ENCODE data around the gene TP53INP2. TPM values are rescaled to one million over a fixed set of nuclear protein-coding genes. Genes with fewer than 3 reads are reported as not detected.

The TP53INP2 gene
- total RNA-seq, 1 experiment from 2014 or later: 6.5 TPM

GRCh38 chr20:34751453-34751852 is 47.3 kb downstream of the TP53INP2 start:
- in situ Hi-C loops (cut with HindIII; ENCODE audit: low pct_unique_long_range_greater_than_20kb, low sequenced_read_pairs): no loop called here

GRCh38 chr20:34753706-34754461 is 49.7 kb downstream of the TP53INP2 start:
- in situ Hi-C loops (cut with HindIII; ENCODE audit: low pct_unique_long_range_greater_than_20kb, low sequenced_read_pairs): no loop called here

More at GRCh38 chr20:34751453-34751852, 47.3 kb downstream of the TP53INP2 start:
- DNase-seq (ENCODE audit: low read depth, low spot score): no peak

GRCh38 chr20:34754611-34755010 is 50.5 kb downstream of the TP53INP2 start:
- in situ Hi-C loops (cut with HindIII; ENCODE audit: low pct_unique_long_range_greater_than_20kb, low sequenced_read_pairs): no loop called here
- DNase-seq (ENCODE audit: low read depth, low spot score): no peak

More at GRCh38 chr20:34753706-34754461, 49.7 kb downstream of the TP53INP2 start:
- DNase-seq (ENCODE audit: low read depth, low spot score): no peak

GRCh38 chr20:34755367-34755766 is 51.2 kb downstream of the TP53INP2 start:
- no peak for DNase-seq (ENCODE audit: low read depth, low spot score)
- in situ Hi-C loops (cut with HindIII; ENCODE audit: low pct_unique_long_range_greater_than_20kb, low sequenced_read_pairs): no loop called here

GRCh38 chr20:34762031-34762555 is 57.9 kb downstream of the TP53INP2 start:
- no peak for DNase-seq (ENCODE audit: low read depth, low spot score)
- in situ Hi-C loops (cut with HindIII; ENCODE audit: low pct_unique_long_range_greater_than_20kb, low sequenced_read_pairs): no loop called here

Small RNA genes lying within 50 kb of the gene (small RNA-seq; reads per million reads assigned to genes)
- gene AL118520.1: 0 reads per million in 2 experiments

Other genes starting within 250 kb of the TP53INP2 start
- 223 and 259 TPM in 2 replicates for gene DYNLRB1, start 187.9 kb upstream of the TP53INP2 start, total RNA-seq (2014; rRNA removed; shearing (Covaris generic))
- 1.1 and 1.5 TPM in 2 replicates for gene MAP1LC3A, start 145.6 kb upstream of the TP53INP2 start, total RNA-seq (2014; rRNA removed; shearing (Covaris generic))
- gene PIGU, start 27.3 kb upstream of the TP53INP2 start, total RNA-seq (2014; rRNA removed; shearing (Covaris generic)): 32.1 and 38.2 TPM in 2 replicates
- gene NCOA6, start 121.3 kb downstream of the TP53INP2 start, total RNA-seq (2014; rRNA removed; shearing (Covaris generic)): 6.1 and 6.5 TPM in 2 replicates
- 4.4 and 8.0 TPM in 2 replicates for gene GGT7, start 168.5 kb downstream of the TP53INP2 start, total RNA-seq (2014; rRNA removed; shearing (Covaris generic))
- gene ACSS2, start 172.3 kb downstream of the TP53INP2 start, total RNA-seq (2014; rRNA removed; shearing (Covaris generic)): 35.7 and 38.9 TPM in 2 replicates

All from SK-MEL-5 (cell line).